ENCODE results near the gene EPHA6.
A peak's percentile ranks its signal among the peaks of the same experiment; 100 is the strongest.

The EPHA6 gene

GRCh38 chr3:97719156-97719821 lies 904.9 kb downstream of the EPHA6 start:
- DNase-seq = peak; percentile 41

DNA sequence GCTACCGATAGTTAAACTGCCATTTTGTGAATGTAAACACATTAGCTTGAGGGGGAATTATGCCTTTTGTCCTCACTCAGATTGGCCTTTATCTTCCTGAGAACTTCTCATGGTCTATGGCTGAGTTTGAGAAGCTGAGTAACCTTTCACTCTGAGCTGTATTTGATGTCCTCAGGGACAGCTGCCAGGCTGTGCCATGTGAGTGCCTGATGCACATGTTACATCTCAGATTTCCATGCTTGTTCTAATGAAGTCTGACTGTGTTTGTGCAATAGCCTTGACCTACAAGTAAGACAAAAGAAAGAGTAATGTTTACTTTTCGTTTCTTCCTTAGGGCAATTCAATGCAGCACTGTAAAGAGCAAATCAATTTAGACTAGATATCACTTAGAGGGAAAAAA lies 906.0 kb downstream of the EPHA6 start:
- DNase-seq = no peak

GRCh38 chr3:97721446-97721845 lies 907.1 kb downstream of the EPHA6 start:
- DNase-seq = no peak

DNA sequence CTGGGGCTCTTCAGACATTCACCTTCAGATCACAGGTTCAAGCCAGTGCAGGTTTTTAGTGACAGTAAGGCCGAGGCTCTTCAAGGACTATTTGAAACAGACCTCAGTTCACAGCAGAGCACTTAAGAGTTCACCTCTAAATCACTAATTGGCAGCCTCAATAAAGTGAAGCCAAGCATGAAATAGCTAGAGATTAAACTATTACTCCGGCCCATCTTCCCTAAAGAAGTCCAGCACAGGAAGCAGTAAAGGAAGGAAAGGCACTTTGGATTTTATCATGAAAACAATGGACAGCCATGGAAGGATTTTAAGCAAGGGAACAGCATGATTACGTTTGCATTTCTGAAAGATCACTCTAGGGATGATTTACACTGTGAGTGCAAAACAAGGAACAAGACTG lies 922.5 kb downstream of the EPHA6 start:
- peak; percentile 66 for DNase-seq

DNA sequence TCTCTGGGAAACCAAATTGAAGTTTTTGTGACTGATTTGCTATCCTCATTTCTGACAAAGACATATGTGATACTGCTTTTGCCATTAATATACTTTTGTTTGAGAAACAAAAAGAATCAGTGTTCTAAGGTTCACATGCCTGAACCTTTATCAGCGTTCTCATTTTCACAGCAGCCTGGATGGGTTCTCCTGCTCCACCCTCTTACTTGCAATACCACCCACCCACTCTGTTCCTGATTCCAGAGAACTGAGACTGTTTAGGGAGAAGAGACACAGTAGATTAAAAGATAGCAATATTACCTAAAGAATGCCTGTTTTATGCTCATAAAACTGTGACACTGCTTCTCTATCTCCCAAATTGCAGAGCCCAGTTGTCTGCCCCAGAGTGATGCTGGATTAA lies 924.4 kb downstream of the EPHA6 start:
- DNase-seq = no peak

- no peak for DNase-seq
Measured at GRCh38 chr3:97742036-97742435, 927.6 kb downstream of the EPHA6 start.

GRCh38 chr3:97744289-97744688 lies 929.9 kb downstream of the EPHA6 start:
- no peak for DNase-seq

DNA sequence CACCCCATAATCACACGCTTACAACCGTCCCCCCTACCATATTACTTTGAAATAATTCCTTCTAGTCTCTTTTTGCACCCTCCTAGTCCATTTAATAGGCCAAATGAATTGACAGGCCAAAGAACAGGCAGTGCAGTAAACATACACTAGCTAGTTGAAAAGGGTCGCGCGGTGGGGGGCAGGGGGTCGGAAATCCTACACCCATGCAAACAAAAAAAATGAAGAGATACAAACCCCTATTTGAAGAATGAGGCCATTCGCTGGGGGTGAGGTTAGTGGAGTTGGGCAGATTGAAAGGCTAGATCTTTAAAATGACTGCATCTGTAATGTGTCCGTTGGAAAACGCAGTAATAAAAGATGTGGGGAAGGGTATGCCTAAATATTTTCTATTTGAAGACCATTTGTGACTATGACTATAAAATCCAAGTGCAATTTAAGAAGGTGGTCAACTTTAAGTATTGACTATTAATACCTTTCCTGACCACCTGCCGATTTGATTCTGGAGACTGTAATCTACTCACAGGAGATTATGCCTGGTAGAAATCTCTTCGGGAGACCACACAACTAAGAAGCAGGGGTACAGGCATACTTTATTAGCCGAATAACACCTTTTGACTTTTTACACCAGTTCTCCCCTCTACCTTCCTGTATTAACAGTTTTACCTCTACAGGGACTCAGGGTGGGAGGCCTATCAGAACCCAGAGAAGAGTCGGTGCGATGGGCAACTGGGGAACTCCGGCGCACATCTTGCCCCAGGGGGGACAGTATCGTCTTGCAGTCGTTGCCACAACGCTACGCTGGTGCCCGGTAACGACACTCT lies 949.4 kb downstream of the EPHA6 start:
- DNase-seq = peak; percentile 63

- peak; percentile 98 for DNase-seq
Measured at GRCh38 chr3:97764407-97765238, 950.2 kb downstream of the EPHA6 start, which contains the start of gene ARL6. Gene ARL6, plus strand, starts transcription at chr3:97764758. Its CDS starts 3,350 bp downstream, at chr3:97768108.

- DNase-seq = no peak
Measured at GRCh38 chr3:97765336-97765735, 950.9 kb downstream of the EPHA6 start.

GRCh38 chr3:97772926-97773325 lies 958.5 kb downstream of the EPHA6 start:
- DNase-seq = no peak

DNA sequence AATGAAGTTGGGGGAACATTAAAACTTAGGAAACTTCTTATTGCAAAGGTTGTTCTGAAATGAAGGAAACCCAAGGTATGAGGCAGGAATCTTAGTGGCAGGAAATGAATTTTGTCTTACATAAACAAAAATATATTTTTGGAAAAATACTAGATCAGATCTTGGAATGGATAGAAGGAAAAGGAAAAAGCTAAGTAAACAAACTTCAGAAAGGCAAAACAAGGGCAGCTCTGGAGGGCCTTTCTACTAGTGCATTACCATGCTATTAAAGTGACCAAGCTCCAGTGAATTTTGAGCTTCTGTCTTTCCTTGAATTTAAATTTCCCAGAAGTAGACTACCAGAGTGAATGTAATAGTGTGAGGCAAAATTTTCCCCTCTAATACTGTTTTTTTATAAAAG lies 963.8 kb downstream of the EPHA6 start:
- no peak for DNase-seq

GRCh38 chr3:97793420-97794019 lies 979.1 kb downstream of the EPHA6 start:
- DNase-seq = peak; percentile 48

- no peak for DNase-seq
Measured at GRCh38 chr3:97795951-97796350, 981.6 kb downstream of the EPHA6 start.
